Fibroblast of skin of right biceps (primary cell): ENCODE measurements around the gene CCDC91.
"Not testable (repeated sequence)": the region's sequence is repeated elsewhere in the genome, so short reads cannot be mapped to it uniquely, and the experiment has no call there.

Source experiments
- DNase-seq: peaks from one replicate; pipeline ENCODE4 v3.0.0-alpha.2; 2013

The CCDC91 gene

DNA sequence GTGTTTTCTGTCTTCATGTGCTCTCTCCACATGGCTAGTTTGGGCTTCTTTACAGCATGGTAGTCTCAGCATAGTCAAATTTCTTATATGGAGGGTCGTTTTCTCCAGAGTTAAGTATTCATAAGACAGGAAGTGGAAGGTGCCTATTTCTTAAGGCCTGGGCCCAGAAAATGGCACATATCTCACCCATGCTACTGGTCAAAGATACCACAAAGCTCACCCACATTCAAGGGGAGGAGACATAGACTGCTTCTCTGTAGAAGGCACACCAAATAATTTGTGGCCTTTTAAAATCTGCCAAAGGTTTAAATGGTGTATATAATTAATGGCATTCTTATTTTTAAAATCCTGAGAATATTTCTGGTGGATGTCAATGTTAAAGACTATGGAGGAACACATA lies 44.8 kb downstream of the CCDC91 start:
- no peak for DNase-seq

DNA sequence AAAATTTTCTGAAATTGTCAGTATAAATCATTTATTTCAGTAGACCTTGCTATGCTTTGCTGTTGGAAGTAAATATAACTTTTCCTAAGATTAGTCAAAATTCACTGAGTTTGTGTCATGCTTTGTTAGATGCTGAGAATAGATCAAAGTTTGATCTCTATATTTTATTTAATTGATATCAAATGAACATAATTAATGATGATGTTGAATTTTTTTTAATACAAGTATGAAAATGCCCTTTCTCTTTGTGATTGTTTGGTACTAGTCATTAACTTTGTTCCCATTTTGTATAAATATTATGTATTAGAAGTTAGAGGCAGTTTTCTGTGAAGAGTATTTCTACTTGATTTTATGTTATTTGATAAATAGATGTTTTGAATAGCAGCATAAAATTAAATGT lies 45.7 kb downstream of the CCDC91 start:
- DNase-seq: no peak

DNA sequence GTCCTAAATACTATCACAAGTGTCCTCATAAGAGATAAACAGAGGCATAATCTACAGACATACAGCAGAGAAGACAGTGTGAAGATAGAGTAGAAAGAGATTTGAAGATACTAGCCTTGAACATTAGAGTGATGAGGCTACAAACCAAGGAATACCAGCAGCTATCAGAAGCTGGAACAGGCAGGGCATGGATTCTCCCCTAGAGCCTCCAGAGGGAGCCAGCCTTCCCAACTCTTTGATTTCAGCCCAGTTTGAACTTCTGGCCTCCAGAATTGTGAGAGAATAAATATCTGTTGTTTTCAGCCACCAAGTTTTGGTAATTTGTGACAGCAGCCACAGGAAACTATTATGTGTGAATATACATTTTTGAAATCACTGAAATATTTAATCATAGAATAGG lies 47.2 kb downstream of the CCDC91 start:
- DNase-seq: peak; percentile 7

DNA sequence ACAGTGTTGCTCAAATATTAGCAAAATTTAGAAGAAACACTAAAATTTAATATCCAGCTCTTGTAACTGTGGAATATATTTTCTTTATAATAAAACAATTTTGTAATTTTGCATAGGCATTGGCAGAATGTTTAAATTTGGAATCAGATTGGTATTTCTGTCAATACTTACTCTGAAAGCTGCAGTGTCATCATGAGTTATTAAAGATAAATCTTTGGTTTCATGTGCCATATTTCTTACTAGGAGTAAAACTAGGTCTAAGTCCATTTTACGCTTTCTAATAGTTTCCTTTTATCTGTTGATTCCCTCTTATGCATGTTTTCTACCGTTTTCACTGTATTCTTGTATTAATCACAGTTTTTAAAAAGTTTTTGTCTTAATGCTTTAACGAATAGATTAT lies 49.7 kb downstream of the CCDC91 start:
- no peak for DNase-seq

DNA sequence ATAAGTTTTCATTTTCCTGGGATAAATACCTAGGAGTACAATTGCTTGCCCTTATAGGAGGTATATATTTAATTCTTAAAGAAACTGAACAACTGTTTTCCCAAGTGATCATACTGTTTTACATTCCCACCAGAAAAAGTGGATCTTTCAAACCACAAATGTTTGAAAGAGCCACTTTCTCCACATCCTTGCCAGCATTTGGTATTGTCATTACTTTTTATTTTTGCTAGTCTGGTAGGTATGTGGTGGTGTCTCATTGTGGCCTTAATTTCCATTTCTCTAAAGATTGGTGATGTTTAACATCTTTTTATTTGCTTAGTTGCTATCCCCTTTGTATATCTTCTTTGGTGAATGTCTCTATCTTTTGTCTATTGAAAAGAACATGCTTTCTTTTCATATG lies 50.6 kb downstream of the CCDC91 start:
- DNase-seq: no peak

DNA sequence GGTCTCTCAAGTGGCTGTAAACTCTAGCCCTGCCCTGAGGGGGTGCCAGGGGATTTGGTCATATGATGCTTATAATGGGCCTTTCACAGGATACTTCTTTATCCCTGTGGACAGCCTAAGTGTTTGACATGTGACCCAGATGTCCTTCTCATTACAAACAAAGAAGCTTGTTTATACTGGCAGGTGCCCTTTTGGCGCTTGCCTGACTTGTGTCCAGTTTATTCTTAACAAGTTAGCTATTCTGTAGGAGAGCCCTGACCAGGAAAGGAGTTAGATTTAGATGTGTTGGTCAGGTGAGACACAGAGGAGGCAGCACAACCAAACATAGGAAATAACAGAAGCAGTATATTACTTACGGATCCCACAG lies 51.9 kb downstream of the CCDC91 start:
- no peak for DNase-seq

DNA sequence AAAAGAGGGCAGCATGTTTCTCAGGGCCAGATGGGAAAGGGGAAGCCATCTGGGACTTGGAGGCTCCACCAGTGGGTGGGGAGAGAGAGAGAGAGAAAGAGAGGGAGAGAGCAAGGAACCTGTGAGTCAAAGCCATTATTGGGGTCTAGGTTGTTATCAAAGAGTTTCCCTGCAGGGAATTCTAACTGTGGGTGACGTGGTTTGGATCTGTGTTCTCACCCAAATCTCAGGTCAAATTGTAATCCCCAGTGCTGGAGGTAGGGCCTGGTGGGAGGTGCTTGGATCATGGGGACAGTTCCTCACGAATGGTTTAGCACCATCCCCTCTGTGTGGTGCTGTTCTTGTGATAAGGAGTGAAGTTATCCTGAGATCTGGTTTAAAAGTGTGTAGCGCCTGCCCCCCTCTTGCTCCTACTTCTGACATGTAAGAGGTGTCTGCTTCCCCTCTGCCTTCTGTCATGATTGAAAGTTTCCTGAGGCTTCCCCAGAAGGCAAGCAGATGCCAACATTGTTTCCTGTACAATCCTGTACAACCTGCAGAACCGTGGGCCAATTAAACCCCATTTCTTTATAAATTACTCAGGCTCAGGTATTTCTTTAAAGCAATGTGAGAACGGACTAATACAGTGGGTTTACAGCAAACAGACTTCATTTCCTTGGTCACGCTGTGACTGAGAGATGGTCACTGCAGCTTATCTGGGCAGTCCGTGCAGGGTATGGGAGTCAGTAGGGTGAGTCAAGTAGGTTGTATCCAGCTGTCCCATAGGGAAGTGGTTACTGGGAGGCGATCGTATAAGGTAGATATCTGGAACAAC lies 52.4 kb downstream of the CCDC91 start:
- DNase-seq: peak; percentile 14

DNA sequence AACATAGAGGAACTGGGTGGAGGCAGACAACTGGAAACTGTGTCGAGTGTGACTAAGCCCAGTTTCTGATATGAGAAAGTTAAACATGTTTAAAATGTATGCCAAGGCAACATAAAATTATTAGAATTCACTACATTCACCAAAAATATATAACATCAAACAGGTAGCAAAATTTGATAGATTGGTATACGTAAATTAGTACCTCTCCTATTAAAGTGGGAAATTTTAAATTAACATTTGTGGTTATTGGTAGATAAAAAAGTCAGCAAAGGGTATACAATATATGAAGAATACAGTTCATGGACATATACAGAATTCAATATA lies 53.0 kb downstream of the CCDC91 start:
- DNase-seq: no peak

DNA sequence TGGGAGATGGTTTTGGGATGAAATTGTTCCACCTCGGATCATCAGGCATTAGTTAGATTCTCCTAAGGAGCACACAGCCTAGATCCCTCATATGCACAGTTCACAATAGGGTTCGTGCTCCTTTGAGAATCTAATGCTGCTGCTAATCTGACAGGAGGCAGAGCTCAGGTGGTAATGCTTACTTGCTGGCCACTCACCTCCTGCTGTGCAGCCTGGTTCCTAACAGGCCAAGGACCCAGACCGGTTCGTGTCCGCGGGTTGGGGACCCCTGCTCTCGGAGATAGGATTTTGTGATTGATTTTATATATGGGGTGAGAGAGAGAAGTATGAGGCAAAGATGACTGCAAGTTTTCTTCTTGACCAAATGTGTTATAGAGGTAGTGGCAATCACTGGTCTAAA lies 57.5 kb downstream of the CCDC91 start:
- DNase-seq: no peak

DNA sequence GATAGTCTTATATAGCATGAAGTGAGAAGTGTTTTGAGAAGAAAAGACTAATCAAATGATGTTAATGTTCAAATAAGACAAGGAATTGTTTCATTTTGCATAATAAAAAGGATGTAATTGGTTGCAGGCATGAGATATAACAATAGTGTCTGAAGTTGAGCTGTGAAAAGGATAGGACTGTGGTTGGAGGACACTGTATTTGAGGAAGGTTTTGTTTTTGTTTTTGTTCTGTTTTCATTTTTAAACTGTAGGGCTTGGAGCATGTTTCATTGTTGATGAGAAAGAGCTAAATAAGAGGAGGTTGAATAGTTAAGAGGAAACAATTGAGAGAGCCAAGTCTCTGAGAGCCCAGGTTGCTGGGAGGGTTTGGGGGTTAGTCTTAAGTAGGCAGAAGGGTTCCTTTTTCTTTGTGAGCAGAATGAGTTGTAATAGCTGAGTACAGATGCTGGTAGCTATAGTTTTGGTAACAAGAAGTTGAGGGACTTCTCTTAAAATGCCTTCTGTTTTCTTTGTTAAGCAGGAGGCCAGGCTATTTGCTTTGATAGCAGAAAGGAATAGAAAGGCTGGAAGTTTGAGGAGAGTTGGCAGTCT lies 58.4 kb downstream of the CCDC91 start:
- DNase-seq: no peak

DNA sequence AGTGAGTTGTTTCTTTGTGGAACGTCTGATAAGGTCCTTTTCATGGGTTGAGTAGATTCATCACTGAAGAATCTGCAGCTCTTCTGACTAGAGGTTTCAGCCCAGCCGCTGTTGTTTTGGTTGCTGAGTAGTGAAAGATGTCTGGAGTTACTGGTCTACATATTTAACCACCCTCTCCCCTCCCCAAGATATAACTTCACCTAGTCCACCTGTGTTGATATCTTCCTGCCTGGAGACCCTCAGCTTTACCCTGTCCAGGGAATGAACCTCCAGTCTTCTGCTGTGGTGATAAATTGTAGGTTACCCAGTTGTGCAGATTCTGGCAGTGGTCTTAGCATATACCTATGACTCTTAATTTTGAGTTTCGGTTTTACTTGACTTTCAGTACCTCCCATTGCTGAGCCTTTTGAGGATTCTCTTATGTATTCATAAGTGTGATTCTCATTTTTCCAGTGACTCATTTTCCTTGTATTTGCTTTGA lies 62.9 kb downstream of the CCDC91 start:
- DNase-seq: peak; percentile 42

DNA sequence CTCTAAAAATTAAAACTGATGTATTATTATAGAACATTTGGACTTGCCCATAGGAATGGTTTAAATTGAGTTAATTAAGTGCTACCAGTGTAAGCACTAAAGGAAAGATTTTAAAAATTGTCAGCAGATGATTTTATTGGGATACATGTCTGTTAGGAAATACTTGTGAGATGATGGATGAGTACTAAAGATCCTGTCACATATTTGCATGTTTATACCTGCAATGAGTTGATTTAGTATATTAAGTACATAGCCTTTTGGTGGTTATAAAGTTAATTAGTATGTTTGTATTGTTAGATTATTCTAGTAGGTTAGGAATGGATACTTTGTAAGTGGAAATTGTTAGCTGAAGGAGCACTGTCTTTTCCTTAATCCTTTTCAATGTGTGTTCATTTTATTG lies 67.2 kb downstream of the CCDC91 start:
- DNase-seq: no peak

DNA sequence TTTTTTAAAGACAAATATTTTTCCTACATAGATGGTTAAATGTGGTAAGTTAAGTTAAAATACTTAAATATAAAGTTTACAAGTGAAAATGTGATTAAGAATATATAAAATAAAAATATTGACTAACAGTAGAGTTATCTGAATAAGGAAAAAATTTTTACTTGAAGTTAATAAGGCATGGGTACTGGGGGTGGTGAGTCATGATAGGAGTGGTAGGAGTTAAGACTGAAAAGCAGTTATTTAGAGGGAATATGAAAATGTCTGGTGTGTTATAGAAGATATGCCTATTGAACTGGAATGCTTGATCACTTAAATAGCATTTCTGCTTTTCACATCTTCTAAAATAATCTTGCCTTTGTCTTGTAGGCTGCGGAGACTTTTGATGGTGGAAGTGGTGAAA lies 68.7 kb downstream of the CCDC91 start:
- peak; percentile 28 for DNase-seq

DNA sequence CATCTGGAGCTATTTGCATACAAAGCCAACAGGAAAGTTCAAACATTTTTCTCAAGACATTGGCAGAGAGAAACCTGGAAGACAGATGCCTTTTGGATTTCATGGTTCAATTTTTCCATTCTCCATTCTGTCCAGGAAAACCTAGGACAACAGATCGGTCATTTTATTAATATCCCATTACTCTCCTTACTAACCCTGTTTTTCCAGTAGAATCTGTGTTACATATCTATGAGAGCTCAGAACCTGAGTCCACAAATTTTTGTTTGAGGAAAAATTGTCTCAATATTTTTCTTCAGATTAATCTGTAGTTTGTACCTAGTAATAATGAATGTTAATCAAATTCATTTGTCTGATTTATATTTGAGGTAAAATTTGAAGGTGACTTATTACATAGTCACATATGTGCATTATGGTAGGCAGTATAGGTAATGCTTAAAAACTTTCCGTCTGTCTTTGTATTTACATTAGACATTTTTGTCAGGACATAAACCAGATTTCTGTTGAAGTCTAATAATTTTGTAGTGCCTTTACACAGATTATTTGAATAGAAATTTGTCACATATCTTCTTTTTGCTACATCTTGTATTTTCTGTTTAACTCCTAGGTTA lies 75.3 kb downstream of the CCDC91 start:
- no peak for DNase-seq

DNA sequence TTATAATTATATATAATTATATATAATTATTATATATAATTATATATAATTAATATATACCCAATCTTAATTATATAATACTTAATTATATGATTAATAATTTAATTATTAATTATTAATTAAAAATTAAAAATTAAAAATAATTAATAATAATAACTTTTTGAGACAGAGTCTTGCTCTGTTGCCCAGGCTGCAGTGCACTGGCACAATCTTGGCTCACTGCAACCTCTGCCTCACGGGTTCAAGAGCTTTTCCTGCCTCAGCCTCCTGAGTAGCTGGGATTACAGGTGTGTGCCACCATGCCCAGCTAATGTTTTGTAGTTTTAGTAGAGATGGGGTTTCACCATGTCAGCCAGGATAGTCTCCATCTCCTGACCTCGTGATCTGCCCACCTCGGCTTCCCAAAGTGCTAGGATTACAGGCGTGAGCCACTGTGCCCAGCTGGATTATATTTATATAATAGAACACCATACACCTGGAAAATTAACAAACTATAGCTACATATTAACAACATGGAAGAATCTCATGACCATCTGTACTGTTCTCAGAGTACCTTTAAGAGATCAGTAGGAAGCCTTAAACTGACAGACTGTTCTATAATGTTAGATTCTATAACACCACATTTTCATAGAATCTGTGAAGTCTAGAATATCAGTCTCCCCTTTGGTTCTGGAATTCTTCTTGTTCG lies 77.8 kb downstream of the CCDC91 start:
- DNase-seq: not testable (repeated sequence)

DNA sequence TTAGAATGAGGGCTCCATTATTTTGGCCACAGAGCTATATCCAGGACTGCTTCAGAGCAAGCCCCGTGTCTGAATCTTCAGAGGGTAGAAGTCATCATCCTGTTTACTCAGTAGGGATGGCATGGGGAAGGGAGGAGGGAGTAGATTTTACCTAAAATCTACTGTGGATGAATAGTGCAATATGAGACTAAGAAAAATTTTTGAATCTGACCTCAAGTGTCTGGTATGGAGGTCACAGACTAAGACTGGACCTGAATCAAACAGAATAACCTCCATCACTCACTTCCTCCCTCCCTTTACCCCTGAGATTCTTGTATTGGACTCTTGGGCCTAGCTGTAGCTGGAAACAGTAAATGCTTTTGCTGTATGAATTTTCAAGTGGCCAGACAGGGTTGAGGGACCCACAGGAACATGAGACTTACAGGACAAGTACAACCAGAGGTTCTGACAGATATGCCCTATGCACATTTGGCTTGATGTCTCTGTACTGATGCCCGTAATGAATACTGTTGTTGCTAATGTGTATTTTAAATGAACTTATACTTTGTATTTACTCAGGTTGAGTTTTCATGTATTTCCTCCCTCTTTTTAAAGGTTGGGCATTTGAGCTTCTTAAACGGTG lies 78.5 kb downstream of the CCDC91 start:
- DNase-seq: no peak

DNA sequence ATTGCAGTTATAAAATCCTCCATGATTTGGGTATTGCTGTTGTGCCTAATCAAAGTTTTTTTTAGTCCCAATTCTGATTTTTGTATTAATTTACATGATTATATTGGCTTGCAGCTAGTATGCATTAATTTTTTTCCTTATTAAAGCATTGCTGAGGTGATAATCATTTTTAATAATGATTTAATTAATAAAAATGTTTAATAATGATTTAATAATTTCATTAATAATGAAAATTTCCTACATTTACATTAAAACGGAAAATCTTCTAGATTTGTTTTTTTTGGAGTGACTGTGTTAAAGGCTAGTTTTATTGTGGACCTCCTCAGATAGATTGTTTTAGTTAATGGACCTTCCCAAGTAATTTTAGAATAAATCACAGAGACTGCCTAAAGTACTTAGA lies 79.6 kb downstream of the CCDC91 start:
- no peak for DNase-seq

DNA sequence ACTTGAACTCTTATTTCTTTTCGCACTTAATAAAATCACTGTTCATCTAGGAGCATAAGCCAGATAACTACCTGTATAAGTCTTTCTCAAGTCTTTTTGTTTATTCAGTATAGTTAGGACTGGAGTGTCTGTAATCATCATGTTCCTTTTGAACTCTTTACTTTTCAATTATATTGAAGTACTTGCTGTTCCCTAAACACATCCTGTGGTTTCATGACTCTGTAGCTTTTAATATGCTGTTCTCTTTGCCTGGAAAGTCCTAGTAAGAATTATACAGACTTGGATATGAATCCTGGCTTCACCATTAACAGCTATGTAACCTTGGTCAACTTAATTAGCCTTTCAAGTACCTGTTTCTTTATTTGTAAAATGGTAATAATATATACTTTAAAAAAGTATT lies 88.2 kb downstream of the CCDC91 start:
- no peak for DNase-seq

DNA sequence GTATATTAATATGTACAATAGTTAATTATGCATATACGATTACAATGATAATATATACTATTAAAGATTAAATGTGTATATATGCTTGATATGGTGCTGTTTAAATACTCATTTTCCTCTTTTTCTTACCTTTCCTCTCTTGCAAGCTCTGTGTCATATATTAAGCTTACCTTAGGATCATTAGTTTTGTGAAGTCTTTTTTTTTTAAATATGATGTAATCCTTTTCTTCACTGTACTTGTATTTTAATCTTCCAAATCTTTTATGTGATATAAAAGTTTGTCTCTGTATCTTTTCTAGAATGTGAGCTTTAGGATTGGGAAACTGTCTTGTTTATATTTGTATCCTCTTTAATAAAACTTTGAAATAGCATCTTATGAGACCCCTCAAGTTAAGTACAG lies 88.7 kb downstream of the CCDC91 start:
- DNase-seq: no peak

DNA sequence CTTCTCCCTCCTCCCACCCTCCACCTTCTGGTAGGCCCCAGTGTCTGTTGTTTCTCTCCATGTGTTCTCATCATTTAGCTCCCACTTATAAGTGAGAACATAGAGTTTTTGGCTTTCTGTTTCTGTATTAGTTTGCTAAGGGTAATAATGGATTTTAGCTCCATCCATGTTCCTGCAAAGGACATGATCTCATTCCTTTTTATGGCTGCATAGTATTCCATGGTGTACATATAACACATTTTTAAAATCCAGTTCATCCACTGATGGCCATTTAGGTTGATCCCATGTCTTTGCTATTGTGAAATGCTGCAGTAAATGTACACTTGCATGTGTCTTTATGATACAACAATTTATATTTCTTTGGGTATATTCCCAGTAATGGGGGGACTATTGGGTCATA lies 96.1 kb downstream of the CCDC91 start:
- no peak for DNase-seq

DNA sequence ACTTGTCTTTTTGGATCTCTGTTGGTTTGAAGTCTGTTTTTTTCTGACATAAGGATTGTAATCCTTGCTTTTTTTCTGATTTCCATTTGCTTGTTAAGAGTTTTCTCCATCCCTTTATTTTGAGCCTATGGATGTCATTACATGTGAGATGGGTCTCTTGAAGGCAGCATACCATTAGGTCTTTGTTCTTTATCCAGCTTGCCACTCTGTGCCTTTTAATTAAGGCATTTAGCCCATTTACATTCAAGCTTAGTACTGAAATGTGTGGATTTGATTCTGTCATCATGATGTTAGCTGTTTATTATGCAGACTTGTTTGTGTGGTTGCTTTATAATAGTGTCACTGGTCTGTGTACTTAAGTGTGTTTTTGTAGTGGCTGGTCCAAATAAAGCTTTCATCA lies 100.0 kb downstream of the CCDC91 start:
- DNase-seq: no peak

DNA sequence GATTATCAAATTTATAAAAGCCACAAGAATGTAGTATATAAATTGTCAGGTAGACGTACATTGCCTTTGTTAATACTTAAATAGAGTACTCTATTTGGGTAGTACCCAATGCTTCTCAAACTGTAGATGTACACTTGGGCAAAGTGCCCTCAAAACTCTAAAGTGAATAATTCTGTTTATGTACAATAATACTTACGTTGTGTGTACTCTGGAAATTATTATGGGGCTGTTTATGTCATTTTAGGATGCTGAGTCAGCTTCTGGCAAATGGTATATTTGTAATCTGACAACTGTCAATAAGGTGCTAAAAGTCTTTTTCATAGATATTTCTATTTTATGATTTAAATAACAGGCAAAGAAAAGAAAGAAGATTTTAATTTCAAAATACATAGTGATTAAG lies 102.4 kb downstream of the CCDC91 start:
- DNase-seq: no peak

DNA sequence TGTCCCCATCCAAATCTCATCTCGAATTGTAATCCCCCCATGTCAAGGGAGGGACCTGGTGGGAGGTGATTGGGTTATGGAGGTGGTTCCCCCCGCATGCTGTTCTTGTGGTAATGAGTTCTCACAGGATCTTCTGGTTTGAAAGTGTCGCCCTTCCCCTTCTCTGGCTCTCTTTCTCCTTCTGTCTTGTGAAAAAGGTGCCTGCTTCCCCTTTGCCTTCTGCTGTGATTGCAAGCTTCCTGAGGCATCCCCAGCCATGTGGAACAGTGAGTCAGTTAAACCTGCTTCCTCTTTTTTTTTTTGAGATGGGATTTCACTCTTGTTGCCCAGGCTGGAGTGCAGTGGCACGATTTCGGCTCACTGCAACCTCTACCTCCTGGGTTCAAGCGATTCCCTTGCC lies 104.0 kb downstream of the CCDC91 start:
- DNase-seq: no peak

DNA sequence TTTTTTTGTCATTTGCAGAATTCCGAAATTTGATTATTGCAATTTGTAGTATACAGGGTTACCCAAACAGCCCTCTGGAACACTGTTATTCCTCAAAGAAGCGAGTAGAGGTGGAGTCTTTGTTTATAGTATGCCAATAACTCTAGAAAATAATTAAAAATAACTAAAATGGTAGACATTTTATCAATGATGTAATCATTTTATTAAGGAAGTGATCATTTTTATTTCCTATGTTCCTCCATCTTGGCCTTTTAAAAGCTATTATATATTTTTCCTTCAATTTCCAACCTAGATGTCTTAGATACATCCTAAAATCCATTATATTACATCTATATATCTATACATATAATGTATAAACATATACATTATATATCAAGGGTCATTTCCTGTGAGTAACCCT lies 106.0 kb downstream of the CCDC91 start:
- DNase-seq: no peak
